OCI-LY7 (cell line): ENCODE data around the gene MAPK8IP2.

ENCODE experiments used
- CTCF ChIP-seq: fragments of 200-600 bp; sonication (generic); conservative IDR thresholded peaks from 2 replicates; pipeline ENCODE4 v1.5.1; 2014; ENCODE audit warnings: mild to moderate bottlenecking, antibody characterized with exemption, low read length, moderate library complexity, mixed read lengths
- EZH2phosphoT487 ChIP-seq: fragments of 200-600 bp; sonication (generic); IDR thresholded peaks from 2 replicates; pipeline ENCODE4 v1.6.1; 2018; ENCODE audit warnings: low read depth, borderline replicate concordance, mild to moderate bottlenecking, mixed run types, antibody characterized with exemption, low read length, moderate library complexity, mixed read lengths

- TF ChIP-seq CTCF = no peak
- TF ChIP-seq EZH2phosphoT487 = no peak
These were observed 23.0 kb upstream of the MAPK8IP2 start for GRCh38 chr22:50577697-50577986.
